ENCODE data around the gene LMTK3. TPM values are rescaled to one million over a fixed set of nuclear protein-coding genes. Genes with fewer than 3 reads are reported as not detected.

LMTK3 gene
- total and polyA plus RNA-seq, 10 donors: 0.29 to 4.2 (median 1.3) TPM

DNA sequence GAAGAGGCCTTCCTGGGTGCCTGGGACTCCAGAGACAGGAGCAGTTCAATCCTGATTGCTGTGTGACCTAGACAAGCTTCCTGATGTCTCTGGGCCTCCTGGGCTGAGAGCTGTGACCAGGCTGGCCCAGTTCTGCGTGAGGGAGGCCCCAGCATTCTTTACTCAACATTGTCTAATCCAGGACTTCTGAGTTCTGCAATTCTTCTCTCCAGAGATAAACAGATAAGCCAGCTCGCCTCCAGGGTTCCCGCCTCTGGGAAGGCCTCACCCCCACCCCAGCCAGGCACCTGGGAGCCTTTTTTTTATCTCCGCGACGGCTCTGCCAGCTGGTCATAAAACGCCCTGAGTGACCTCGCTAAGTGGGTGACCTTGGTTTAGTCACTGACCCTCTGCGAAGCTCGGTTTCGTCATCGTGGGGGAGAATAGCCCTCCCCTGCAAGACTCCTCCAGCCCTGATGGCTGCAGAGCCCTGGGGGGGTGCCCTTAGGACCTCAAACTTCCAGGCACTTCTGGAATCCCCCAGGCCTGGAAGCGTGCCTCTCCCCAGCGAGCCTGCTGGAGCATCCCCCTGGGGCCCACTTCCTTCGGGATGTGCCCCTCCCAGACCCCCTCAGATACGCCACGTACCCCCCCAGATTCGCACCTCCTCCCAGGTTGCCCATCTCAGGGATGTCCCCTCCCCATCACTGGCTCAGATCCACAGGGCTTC, 42.2 kb upstream of the LMTK3 start:
- peaks cover 0 to 16% (median 2%) of the 10 kb centered on the region in 6 donors for H3K4me1 ChIP-seq
- no peaks in the 10 kb centered on the region for H3K9me3 ChIP-seq
- intact Hi-C loops (cut with DNase I; ENCODE audit: low total_unique reads): no loop called here
- H3K36me3 ChIP-seq: no peaks in the 10 kb centered on the region
- H3K27me3 ChIP-seq (replicated peaks in 1 of 7): peaks cover 0 to 81% (median 6%) of the 10 kb centered on the region in 7 donors
- no peak for TF ChIP-seq POLR2AphosphoS5 (IDR thresholded peaks at IDR 0.05)
- no peak for TF ChIP-seq POLR2A (IDR thresholded peaks at IDR 0.05)
- TF ChIP-seq, protein P1, sequence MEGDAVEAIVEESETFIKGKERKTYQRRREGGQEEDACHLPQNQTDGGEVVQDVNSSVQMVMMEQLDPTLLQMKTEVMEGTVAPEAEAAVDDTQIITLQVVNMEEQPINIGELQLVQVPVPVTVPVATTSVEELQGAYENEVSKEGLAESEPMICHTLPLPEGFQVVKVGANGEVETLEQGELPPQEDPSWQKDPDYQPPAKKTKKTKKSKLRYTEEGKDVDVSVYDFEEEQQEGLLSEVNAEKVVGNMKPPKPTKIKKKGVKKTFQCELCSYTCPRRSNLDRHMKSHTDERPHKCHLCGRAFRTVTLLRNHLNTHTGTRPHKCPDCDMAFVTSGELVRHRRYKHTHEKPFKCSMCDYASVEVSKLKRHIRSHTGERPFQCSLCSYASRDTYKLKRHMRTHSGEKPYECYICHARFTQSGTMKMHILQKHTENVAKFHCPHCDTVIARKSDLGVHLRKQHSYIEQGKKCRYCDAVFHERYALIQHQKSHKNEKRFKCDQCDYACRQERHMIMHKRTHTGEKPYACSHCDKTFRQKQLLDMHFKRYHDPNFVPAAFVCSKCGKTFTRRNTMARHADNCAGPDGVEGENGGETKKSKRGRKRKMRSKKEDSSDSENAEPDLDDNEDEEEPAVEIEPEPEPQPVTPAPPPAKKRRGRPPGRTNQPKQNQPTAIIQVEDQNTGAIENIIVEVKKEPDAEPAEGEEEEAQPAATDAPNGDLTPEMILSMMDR (IDR thresholded peaks at IDR 0.05 in 8 of 11, conservative IDR thresholded peaks at IDR 0.05 in 3 of 11): no peak
- no peak overlapping the region for H3K27ac ChIP-seq
- 37 to 51% (median 40%) methylated on average over 18 of the region's 18 CpGs for WGBS, 5 donors
- no peak overlapping the region for H3K4me3 ChIP-seq
- DNase-seq: no peak

DNA sequence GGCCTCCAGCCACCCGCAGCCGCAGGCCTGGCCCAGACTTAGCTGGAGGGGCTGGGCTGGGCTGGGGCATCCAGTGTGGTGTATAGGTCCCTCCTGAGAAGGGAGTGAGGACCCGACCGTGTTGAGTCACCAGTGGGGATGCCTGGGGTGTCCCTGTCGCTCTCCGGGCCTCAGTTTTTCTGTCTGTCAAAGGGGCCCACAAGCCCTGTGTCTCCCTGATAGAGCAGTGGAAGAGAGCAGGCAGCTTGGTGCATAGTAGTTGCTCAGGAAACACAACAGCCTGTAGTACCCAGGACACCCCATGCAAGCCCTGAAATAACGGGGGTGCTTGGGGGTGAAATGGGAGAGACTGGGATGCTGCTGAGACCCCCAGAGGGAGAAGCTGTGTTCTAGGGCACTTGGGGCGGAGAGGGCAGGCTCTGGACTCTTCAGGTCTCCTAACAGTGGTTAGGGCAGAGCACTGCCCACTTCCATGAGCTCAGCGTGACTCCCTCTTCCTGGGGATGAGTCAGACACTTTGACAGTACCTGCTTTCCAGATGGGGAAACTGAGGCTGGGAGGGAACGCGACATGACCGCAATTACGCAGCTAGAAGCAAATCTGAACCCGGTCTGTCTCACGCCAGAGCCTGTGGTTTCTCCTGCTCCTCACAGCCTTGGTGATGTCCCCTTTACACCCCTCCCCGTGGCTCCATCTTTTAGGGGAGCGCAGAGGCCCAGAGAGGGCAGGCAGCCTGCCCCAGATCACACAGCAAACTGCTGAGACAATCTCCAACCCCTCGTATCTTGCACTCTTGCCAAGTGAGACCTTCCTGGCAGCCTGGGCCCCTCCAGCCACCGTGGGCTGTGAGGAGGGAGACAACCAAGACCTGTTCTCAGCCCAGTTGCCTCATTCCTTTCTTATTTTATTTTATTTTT, 41.0 kb upstream of the LMTK3 start:
- intact Hi-C loops (cut with DNase I; ENCODE audit: low total_unique reads): no loop called here
- Histone ChIP-seq H3K36me3 (no peaks in the 10 kb centered on the region), H3K27me3 (replicated peaks in 1 of 7) (peaks cover 0 to 80% (median 0%) of the 10 kb centered on the region in 7 donors), H3K4me1 (peaks cover 0 to 8% (median 0%) of the 10 kb centered on the region in 6 donors), H3K9me3 (no peaks in the 10 kb centered on the region), H3K4me3 (no peak overlapping the region), H3K27ac (no peak overlapping the region)
- no peak for DNase-seq
- WGBS, 5 donors: 76 to 92% (median 80%) methylated on average over 18 to 19 of the region's 19 CpGs
- TF ChIP-seq POLR2A (IDR thresholded peaks at IDR 0.05) (no peak), POLR2AphosphoS5 (IDR thresholded peaks at IDR 0.05) (no peak)
- TF ChIP-seq, protein P1 (IDR thresholded peaks at IDR 0.05 in 8 of 11, conservative IDR thresholded peaks at IDR 0.05 in 3 of 11): no peak

DNA sequence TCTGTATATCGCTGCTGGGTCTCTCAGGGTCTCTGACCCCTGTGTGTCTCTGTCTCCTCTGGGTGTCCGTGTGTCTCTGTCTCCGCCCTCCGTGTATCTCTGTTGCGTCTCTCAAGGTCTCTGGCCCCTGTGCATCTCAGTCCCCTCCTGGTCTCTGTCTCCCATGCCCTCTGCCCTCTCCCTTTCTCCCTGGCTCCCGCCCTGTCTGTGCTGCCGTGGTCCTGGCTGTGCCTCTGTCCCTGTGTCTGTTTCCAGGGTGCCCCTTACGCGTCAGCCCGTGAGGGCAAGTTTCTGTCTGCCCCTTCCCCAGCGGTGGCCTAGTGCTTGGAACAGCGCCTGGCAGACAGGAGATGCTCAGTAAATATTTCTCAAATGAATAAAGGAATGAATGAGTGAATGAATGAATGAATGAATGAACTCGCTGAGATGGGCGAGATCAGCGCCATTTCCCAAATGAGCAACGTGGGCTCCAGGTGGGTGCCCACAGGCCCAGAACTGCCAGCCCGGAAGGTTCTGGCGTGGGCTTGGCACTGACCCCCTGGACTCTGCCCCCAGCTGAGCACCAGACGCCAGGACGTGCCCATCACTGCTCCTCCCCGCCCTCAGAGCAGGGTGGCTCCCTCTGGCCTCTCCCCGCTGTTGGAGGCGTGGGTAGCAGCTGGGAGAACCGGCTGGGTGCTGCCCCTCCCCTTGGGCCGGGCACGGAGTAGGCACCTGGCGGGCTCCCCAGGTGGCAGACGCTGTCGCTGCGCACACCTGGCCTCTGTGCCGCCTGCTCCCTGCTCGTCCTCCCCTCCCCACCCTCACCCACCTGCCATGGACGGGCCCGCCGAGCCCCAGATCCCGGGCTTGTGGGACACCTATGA, 40.0 kb upstream of the LMTK3 start, which contains the start of gene SULT2B1:
Gene SULT2B1, plus strand, starts transcription at position 736 of the 866 bp plus-strand sequence. Its CDS starts 81 bp downstream, at position 817.
- Histone ChIP-seq H3K4me3 (no peak within 1 kb of the TSS), H3K9me3 (no peaks in the 10 kb centered on the region), H3K27ac (no peak within 1 kb of the TSS), H3K36me3 (no peaks in the 10 kb centered on the region), H3K27me3 (replicated peaks in 1 of 7) (peaks cover 0 to 77% (median 0%) of the 10 kb centered on the region in 7 donors), H3K4me1 (peaks cover 0 to 8% (median 0%) of the 10 kb centered on the region in 6 donors)
- DNase-seq: no peak
- WGBS, 5 donors: 71 to 78% (median 74%) methylated on average over 24 to 36 of the region's 36 CpGs
- intact Hi-C loops (cut with DNase I; ENCODE audit: low total_unique reads): no loop called here
- no peak for TF ChIP-seq POLR2A (IDR thresholded peaks at IDR 0.05)
- TF ChIP-seq, protein P1 (IDR thresholded peaks at IDR 0.05 in 8 of 11, conservative IDR thresholded peaks at IDR 0.05 in 3 of 11): no peak
- no peak for TF ChIP-seq POLR2AphosphoS5 (IDR thresholded peaks at IDR 0.05)
